ENCODE data around the gene OCA2. TPM values are rescaled to one million over a fixed set of nuclear protein-coding genes. Genes with fewer than 3 reads are reported as not detected.

Gene OCA2
- polyA plus RNA-seq, 1 donor from 2014 or later: 0.97 TPM

- Histone ChIP-seq H3K4me3 (ENCODE audit: low read length) (no peak overlapping the region), H3K4me2 (ENCODE audit: low read length) (no peak overlapping the region), H3K9me3 (ENCODE audit: low read length) (no peaks in the 10 kb centered on the region), H3K79me2 (replicated peaks; ENCODE audit: insufficient read depth, low read length) (no peaks in the 10 kb centered on the region), H3K9ac (ENCODE audit: low read length) (no peak overlapping the region), H4K20me1 (ENCODE audit: insufficient read depth) (no peaks in the 10 kb centered on the region), H3F3A (ENCODE audit: insufficient read depth, low read length, poor library complexity, severe bottlenecking) (no peaks in the 10 kb centered on the region), H3K27ac (ENCODE audit: low read length) (no peak overlapping the region), H2AFZ (ENCODE audit: low read depth, low read length) (no peak overlapping the region), H3K27me3 (ENCODE audit: insufficient read depth, low read depth, low read length) (no peaks in the 10 kb centered on the region), H3K36me3 (ENCODE audit: insufficient read depth, low read length) (no peaks in the 10 kb centered on the region), H3K9me2 (ENCODE audit: insufficient read depth, low read length) (no peaks in the 10 kb centered on the region)
- TF ChIP-seq EZH2 (IDR thresholded peaks at IDR 0.05; ENCODE audit: borderline replicate concordance, insufficient read depth, low read length, poor library complexity, severe bottlenecking) (no peak), RAD21 (conservative IDR thresholded peaks at IDR 0.05) (no peak), SMC3 (conservative IDR thresholded peaks at IDR 0.05; ENCODE audit: poor library complexity) (no peak), POLR2AphosphoS5 (IDR thresholded peaks at IDR 0.05) (no peak), EP300 (conservative IDR thresholded peaks at IDR 0.05; ENCODE audit: poor library complexity, severe bottlenecking) (no peak), REST (IDR thresholded peaks at IDR 0.05; ENCODE audit: borderline replicate concordance) (no peak), TAF1 (IDR thresholded peaks at IDR 0.05; ENCODE audit: low read depth) (no peak), MXI1 (conservative IDR thresholded peaks at IDR 0.05; ENCODE audit: poor library complexity, severe bottlenecking) (no peak), CTCF (IDR thresholded peaks at IDR 0.05; ENCODE audit: poor library complexity, severe bottlenecking) (no peak)
Observed at GRCh38 chr15:27928386-27928785, 170.7 kb downstream of the OCA2 start.

- Histone ChIP-seq H3K9me2 (ENCODE audit: insufficient read depth, low read length) (no peaks in the 10 kb centered on the region), H3K9ac (ENCODE audit: low read length) (no peak overlapping the region), H3K4me2 (ENCODE audit: low read length) (no peak overlapping the region), H3K27me3 (ENCODE audit: insufficient read depth, low read depth, low read length) (no peaks in the 10 kb centered on the region), H3K36me3 (ENCODE audit: insufficient read depth, low read length) (no peaks in the 10 kb centered on the region), H3K27ac (ENCODE audit: low read length) (no peak overlapping the region), H3F3A (ENCODE audit: insufficient read depth, low read length, poor library complexity, severe bottlenecking) (no peaks in the 10 kb centered on the region), H3K79me2 (replicated peaks; ENCODE audit: insufficient read depth, low read length) (no peaks in the 10 kb centered on the region), H2AFZ (ENCODE audit: low read depth, low read length) (no peak overlapping the region), H4K20me1 (ENCODE audit: insufficient read depth) (no peaks in the 10 kb centered on the region), H3K4me3 (ENCODE audit: low read length) (no peak overlapping the region), H3K9me3 (ENCODE audit: low read length) (no peaks in the 10 kb centered on the region)
- TF ChIP-seq REST (IDR thresholded peaks at IDR 0.05; ENCODE audit: borderline replicate concordance): no peak
Observed at GRCh38 chr15:27912283-27912682, 186.8 kb downstream of the OCA2 start.

Data from neural cell (in vitro differentiated cells).